NCI-H82 (cell line): ENCODE results near the gene FAM210A.
"Not testable (repeated sequence)": the region's sequence is repeated elsewhere in the genome, so short reads cannot be mapped to it uniquely, and the experiment has no call there.

Experiments
- DNase-seq: peaks from one replicate; lab custom pipeline; 2025; lab: John Stamatoyannopoulos, UW

FAM210A gene, protein sequence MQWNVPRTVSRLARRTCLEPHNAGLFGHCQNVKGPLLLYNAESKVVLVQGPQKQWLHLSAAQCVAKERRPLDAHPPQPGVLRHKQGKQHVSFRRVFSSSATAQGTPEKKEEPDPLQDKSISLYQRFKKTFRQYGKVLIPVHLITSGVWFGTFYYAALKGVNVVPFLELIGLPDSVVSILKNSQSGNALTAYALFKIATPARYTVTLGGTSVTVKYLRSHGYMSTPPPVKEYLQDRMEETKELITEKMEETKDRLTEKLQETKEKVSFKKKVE

DNA sequence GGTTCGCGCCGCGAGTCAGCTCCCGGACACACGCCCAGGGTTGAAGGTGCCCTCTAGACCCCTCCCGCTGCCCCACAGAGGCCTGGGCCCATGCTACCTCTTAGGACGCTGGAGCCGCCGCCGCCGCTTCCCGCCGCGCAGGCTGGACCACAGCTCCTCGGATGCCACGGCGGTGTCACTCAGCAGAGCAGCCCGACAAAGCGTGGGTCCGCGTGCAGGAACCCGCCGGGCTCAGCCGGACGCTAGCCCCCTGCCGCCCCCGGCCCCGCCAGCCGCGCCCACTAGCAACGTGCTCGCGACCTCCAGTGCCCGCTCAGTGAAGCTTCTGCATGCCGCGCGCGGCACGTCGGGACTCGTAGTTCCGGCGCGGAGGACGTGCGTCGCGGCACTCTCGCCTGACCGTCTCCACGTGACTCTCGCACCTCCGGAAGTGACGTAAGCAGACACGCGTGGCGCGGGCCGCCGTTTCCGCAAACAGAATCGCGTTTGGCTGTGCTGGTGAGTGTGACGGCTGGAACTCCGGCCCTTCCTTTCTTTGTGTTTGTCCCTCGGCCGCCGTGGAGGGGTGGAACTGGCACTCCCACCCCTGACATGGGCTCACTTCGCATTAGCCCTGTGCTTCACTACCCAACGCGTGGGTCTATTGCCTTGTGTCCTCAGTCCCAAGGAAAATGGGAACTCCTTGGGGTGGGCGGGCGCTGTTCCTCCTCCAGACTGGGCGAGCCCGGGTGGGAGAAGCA is at the start of gene FAM210A, which contains the start of gene RNMT:
Gene FAM210A, minus strand, starts transcription at position 327 of the 740 bp plus-strand sequence. CDS start 44,481 bp downstream, outside the sequence.
Gene RNMT, plus strand, starts transcription at position 442 of the 740 bp plus-strand sequence. CDS start 4,845 bp downstream, outside the sequence.
- peak; percentile 97 for DNase-seq

DNA sequence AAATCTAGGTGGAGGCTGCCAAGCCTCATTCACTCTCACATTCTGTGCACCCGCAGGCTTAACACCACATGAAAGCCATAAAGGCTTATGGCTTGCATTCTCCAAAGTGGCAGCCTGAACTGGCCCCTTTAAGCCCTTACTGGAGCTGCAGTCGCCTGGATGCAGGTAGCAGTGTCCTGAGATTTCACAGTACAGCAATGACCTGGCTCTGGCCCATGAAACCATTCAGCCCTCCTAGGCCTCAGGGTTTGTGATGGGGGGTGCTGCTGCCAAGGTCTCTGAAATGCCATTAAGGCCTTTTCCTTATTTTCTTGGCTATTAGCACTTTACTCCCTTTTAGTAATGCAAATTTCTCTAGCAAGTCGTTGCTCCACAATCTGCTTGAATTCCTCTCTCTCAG is 48.7 kb upstream of the FAM210A start:
- no peak for DNase-seq

DNA sequence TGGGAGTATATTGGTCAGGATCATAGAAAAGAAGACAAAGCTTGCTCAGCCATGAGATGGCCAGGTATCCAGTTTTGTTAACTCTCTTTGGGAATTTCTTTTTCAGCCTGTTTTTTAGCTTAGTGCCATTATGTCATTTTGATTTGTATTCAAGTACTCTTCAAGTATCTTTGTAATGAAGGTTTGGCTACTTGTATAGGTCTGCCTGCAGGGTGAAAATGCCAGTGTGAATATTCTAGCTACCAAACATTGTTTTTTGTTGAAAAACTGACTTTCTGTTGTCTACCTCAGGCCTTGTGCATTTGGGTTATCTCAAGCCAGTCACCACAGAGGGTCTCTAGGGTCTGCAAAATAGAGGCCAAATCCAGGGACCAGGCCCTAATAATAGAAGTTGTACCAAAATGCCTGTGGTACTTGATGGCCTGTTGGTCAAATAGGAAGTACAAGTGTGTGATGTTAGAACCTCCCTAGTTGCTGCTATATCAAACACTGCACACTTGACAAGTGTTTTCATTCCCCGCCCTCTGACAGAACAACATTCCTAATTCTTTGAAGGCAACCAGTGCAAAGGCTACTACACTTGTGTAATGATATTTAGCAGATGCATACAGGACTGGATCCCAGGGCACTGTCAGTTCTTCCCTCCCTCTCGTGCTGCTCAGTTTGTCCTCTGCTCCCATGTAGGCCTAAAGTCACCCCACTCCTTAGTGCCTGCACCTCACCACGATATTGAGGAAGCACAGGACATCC is 36.5 kb upstream of the FAM210A start:
- DNase-seq = no peak

DNA sequence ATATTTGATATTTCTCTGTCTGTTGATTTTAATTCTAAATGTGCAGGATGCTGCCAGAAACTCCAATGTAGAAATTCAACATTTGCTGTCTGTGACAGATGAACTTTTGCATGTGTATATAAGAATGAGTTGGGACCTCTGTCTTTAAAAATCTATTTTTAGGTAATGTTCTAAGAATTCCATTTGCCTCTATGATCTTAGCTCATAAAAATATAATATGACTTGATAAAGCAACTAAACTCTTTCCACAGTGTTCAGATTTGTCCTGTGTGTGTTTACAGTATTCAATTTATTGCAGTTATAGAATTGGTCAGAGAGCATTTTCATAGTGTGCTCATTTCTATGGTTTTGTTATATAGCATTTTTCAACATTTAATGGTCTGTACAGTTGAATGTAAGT is 33.7 kb upstream of the FAM210A start:
- DNase-seq = no peak

DNA sequence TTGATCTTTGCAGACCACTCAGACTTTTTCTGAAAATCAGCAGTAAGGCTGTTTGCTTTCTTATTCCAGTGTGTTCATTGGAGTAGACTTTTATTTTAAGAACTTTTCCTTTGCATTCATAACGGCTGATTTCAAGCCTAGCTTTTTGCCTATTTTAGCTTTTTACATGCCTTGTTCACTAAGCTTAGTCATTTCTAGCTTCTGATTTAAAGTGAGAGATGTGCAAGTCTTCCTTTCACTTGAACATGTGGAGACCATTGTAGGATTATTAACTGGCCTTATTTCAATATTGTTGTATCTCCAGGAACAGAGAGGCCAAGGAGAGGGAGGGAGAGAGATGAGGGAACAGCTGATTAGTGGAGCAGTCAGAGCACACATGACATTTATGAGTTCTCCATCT is 32.3 kb upstream of the FAM210A start:
- DNase-seq = no peak

DNA sequence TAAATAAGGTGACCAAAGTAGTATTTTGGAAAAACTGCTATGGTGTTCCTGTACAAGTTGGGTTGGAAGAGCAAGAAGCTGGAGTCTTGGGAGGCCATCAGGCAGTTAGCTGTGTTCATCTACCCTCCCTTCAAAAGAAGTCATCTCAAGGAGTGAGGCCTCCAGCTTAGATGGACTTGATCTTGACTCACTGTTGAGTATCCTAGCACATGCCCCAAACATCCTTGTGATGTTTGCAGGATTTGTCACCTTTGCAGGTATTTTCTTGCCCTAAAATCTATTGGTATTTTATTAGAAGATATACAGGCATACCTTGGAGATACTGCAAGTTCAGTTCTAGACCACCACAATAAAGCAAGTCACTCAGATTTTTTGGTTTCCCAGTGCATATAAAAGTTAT is 30.3 kb upstream of the FAM210A start:
- no peak for DNase-seq

- DNase-seq = no peak
Measured at GRCh38 chr18:13756261-13756660, 29.9 kb upstream of the FAM210A start.

GRCh38 chr18:13751599-13751998 is 25.2 kb upstream of the FAM210A start:
- not testable (repeated sequence) for DNase-seq

DNA sequence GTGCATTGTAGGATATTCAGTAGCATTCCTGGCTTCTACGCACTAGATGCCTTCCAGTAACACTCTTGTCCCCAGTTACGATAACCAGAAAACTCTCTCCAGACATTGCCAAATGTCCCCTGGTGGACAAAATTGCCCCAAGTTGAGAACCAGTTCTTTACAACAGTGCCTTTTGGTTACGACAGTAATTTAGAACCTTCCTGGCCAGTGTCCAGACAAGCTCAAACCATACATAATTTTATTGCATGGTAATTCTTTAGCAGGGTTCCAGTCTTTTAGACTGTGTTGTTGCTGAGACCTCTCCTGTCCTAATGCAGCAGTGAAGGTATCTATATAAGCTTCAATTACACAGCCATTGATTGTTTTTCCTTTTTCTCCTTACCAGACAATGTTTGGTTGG is 20.3 kb upstream of the FAM210A start:
- DNase-seq = no peak

DNA sequence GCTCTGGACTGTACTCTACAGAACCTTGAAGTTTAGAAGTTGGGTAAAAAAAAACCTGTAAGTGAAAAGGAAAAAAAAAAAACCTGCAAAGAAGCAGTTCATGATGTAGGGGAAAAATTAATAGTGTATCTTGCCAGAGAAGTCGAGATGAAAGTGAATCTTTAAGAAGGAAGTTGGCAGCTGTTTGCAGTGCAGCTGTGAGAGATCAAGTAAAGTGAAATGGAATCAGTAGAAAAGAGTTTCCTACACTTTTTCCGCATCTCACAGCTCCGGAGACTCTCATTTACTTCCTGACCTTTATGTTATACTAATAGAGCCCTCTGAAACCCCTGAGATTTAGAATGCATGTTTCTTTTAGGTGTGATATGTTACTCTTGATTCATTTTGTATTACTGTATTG is 19.3 kb upstream of the FAM210A start:
- no peak for DNase-seq

DNA sequence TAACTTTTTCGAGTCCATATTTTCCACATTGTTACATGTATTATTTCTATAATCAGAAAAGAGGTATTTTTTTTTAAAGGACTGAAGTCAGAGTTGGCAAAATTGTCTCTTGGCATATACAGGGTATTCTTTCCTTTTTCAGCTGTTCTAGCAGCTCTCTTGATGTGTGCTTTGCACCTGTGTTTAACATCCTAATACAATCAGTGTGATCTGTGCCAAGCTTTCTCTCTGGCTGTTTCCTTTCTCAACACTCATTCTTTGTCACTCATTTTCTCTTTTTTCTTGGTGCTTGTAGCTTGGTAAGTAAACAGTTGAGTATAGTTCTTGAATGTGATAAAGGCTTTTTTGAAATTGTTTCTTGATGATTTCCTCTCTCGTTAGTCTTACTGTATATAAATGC is 9.3 kb upstream of the FAM210A start:
- DNase-seq = no peak

- no peak for DNase-seq
Measured at GRCh38 chr18:13730481-13730880, 4.1 kb upstream of the FAM210A start.

GRCh38 chr18:13726972-13727331 is 594 bp upstream of the FAM210A start:
- DNase-seq = peak; percentile 75

- DNase-seq = peak; percentile 37
Measured at GRCh38 chr18:13725566-13726231, 659 bp downstream of the FAM210A start.

DNA sequence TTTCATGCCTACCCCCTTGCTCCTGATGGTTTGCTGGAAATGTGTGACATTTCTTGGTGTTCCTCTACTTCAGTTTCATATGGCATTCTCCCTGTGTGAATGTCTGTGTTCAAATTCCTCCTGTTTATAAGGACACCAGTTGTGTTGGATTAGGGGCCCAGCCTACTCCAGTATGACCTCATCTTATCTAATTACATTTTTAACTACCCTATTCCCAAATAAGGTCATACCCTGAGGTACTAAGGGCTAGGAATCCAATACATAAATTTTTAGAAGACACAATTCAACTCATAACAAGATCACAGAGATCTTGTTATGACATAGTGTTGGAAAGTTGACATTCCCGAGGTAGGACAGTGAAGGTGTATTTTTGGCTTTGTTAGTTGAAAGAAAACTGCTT is 5.5 kb downstream of the FAM210A start:
- DNase-seq = peak; percentile 56

DNA sequence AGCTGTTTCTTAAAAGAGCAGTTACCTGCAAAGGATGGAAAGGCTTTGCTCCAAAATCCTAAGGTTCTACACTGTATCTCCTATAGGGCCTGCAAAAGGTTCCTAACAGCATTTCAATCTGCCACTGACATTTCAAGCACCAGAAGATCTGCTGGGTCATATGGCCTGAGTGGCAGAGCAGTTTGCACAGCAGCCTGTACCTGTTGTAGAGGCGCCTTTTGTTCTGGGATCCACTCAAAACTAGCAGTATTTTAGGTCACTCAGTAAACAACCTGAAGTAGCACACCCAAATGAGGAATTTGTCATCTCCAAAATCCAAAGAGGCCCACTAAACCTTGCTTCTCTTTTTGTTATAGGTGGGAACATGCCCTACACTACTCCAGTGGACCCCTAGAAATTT is 6.2 kb downstream of the FAM210A start:
- no peak for DNase-seq

- DNase-seq = peak; percentile 95
Measured at GRCh38 chr18:13716916-13717315, 9.4 kb downstream of the FAM210A start.

GRCh38 chr18:13715330-13715729 is 11.0 kb downstream of the FAM210A start:
- DNase-seq = no peak

GRCh38 chr18:13713455-13714055 is 12.8 kb downstream of the FAM210A start:
- no peak for DNase-seq

DNA sequence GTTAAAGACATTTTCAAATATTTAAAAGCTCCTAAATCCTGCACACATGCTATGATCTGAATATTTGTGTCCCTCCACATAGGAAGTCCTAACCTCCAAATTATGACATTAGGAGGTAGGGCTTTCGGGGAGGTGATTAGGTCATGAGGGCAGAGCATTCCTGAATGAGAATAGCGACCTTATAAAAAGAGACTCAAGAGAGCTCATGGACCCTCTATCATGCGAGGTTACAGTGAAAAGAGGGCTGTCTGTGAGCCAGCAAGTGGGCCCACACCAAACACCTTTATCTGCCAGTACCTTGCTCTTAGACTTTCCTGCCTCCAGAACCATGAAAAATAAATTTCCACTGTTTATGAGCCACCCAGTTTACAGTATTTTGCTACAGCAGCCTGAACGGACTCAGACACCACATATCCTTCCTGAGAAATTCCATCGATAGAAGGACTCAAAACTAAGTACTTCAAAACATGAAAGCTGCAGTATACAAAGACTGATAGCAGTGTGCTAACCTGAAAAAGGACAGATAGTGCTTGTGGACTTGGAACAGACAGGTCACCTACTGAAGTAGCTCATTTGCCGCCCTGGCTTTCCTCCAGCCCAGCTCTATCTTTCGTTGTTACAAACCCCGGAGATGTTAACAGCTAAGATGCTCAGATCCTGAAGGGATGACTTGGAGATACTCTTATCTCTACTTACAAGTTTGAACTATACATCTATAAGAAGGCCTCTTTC is 13.8 kb downstream of the FAM210A start:
- no peak for DNase-seq

GRCh38 chr18:13710414-13710831 is 15.9 kb downstream of the FAM210A start:
- no peak for DNase-seq
